Measurements from ENCODE around the gene CSMD2.
A peak's percentile ranks its signal among the peaks of the same experiment; 100 is the strongest.

Gene CSMD2

GRCh38 chr1:33501774-33502173 lies 663.3 kb downstream of the CSMD2 start:
- Histone ChIP-seq H3K36me3 (ENCODE audit: control insufficient read depth, insufficient read depth, low read length) (no peaks in the 10 kb centered on the region), H3K27me3 (ENCODE audit: control insufficient read depth, insufficient read depth, low read length) (no peaks in the 10 kb centered on the region), H3K4me1 (ENCODE audit: control insufficient read depth, insufficient read depth, low read length) (no peaks in the 10 kb centered on the region), H3K9ac (ENCODE audit: low read length) (no peak overlapping the region), H3K4me3 (ENCODE audit: low read length) (no peak overlapping the region), H3K27ac (ENCODE audit: low read depth, low read length) (no peak overlapping the region)

GRCh38 chr1:33501309-33501708 lies 663.7 kb downstream of the CSMD2 start:
- H3K36me3 ChIP-seq (ENCODE audit: control insufficient read depth, insufficient read depth, low read length) = no peaks in the 10 kb centered on the region
- H3K4me3 ChIP-seq (ENCODE audit: low read length) = no peak overlapping the region
- H3K27ac ChIP-seq (ENCODE audit: low read depth, low read length) = no peak overlapping the region
- no peak overlapping the region for H3K9ac ChIP-seq (ENCODE audit: low read length)
- no peaks in the 10 kb centered on the region for H3K4me1 ChIP-seq (ENCODE audit: control insufficient read depth, insufficient read depth, low read length)
- no peaks in the 10 kb centered on the region for H3K27me3 ChIP-seq (ENCODE audit: control insufficient read depth, insufficient read depth, low read length)

- Histone ChIP-seq H3K4me3 (ENCODE audit: low read length) (no peak overlapping the region), H3K4me1 (ENCODE audit: control insufficient read depth, insufficient read depth, low read length) (no peaks in the 10 kb centered on the region), H3K27ac (ENCODE audit: low read depth, low read length) (no peak overlapping the region), H3K36me3 (ENCODE audit: control insufficient read depth, insufficient read depth, low read length) (no peaks in the 10 kb centered on the region), H3K9ac (ENCODE audit: low read length) (no peak overlapping the region), H3K27me3 (ENCODE audit: control insufficient read depth, insufficient read depth, low read length) (no peaks in the 10 kb centered on the region)
Measured at GRCh38 chr1:33500547-33500946, 664.5 kb downstream of the CSMD2 start.

GRCh38 chr1:33497410-33497809 lies 667.6 kb downstream of the CSMD2 start:
- Histone ChIP-seq H3K4me3 (ENCODE audit: low read length) (no peak overlapping the region), H3K9ac (ENCODE audit: low read length) (no peak overlapping the region), H3K27ac (ENCODE audit: low read depth, low read length) (no peak overlapping the region), H3K36me3 (ENCODE audit: control insufficient read depth, insufficient read depth, low read length) (peaks cover 19% of the 10 kb centered on the region), H3K4me1 (ENCODE audit: control insufficient read depth, insufficient read depth, low read length) (no peaks in the 10 kb centered on the region), H3K27me3 (ENCODE audit: control insufficient read depth, insufficient read depth, low read length) (no peaks in the 10 kb centered on the region)

GRCh38 chr1:33494929-33495328 lies 670.1 kb downstream of the CSMD2 start:
- H3K36me3 ChIP-seq (ENCODE audit: control insufficient read depth, insufficient read depth, low read length) = peaks cover 35% of the 10 kb centered on the region
- no peak overlapping the region for H3K27ac ChIP-seq (ENCODE audit: low read depth, low read length)
- no peak overlapping the region for H3K4me3 ChIP-seq (ENCODE audit: low read length)
- H3K27me3 ChIP-seq (ENCODE audit: control insufficient read depth, insufficient read depth, low read length) = no peaks in the 10 kb centered on the region
- H3K9ac ChIP-seq (ENCODE audit: low read length) = no peak overlapping the region
- H3K4me1 ChIP-seq (ENCODE audit: control insufficient read depth, insufficient read depth, low read length) = no peaks in the 10 kb centered on the region

GRCh38 chr1:33488624-33489023 lies 676.4 kb downstream of the CSMD2 start:
- Histone ChIP-seq H3K27me3 (ENCODE audit: control insufficient read depth, insufficient read depth, low read length) (no peaks in the 10 kb centered on the region), H3K36me3 (ENCODE audit: control insufficient read depth, insufficient read depth, low read length) (peaks cover 34% of the 10 kb centered on the region), H3K4me3 (ENCODE audit: low read length) (no peak overlapping the region), H3K27ac (ENCODE audit: low read depth, low read length) (no peak overlapping the region), H3K9ac (ENCODE audit: low read length) (no peak overlapping the region), H3K4me1 (ENCODE audit: control insufficient read depth, insufficient read depth, low read length) (no peaks in the 10 kb centered on the region)

- H3K36me3 ChIP-seq (ENCODE audit: control insufficient read depth, insufficient read depth, low read length) = peaks cover 10% of the 10 kb centered on the region
- H3K9ac ChIP-seq (ENCODE audit: low read length) = no peak overlapping the region
- no peaks in the 10 kb centered on the region for H3K4me1 ChIP-seq (ENCODE audit: control insufficient read depth, insufficient read depth, low read length)
- no peak overlapping the region for H3K4me3 ChIP-seq (ENCODE audit: low read length)
- no peak overlapping the region for H3K27ac ChIP-seq (ENCODE audit: low read depth, low read length)
- no peaks in the 10 kb centered on the region for H3K27me3 ChIP-seq (ENCODE audit: control insufficient read depth, insufficient read depth, low read length)
Measured at GRCh38 chr1:33482412-33482811, 682.6 kb downstream of the CSMD2 start.

GRCh38 chr1:33477451-33477850 lies 687.6 kb downstream of the CSMD2 start:
- H3K27me3 ChIP-seq (ENCODE audit: control insufficient read depth, insufficient read depth, low read length) = no peaks in the 10 kb centered on the region
- H3K4me1 ChIP-seq (ENCODE audit: control insufficient read depth, insufficient read depth, low read length) = peaks cover 5% of the 10 kb centered on the region
- H3K36me3 ChIP-seq (ENCODE audit: control insufficient read depth, insufficient read depth, low read length) = peaks cover 7% of the 10 kb centered on the region
- H3K27ac ChIP-seq (ENCODE audit: low read depth, low read length) = no peak overlapping the region
- H3K4me3 ChIP-seq (ENCODE audit: low read length) = no peak overlapping the region
- no peak overlapping the region for H3K9ac ChIP-seq (ENCODE audit: low read length)

GRCh38 chr1:33473900-33474299 lies 691.1 kb downstream of the CSMD2 start:
- H3K27ac ChIP-seq (ENCODE audit: low read depth, low read length) = no peak overlapping the region

GRCh38 chr1:33472269-33472980 lies 692.6 kb downstream of the CSMD2 start, which contains the start of gene ZSCAN20:
Gene ZSCAN20 (plus strand): TSS chr1:33472645. CDS start chr1:33479289, 6,644 bp downstream.
- Histone ChIP-seq H3K9ac (ENCODE audit: low read length) (peak within 1 kb of the TSS; percentile 42), H3K27ac (ENCODE audit: low read depth, low read length) (peak within 1 kb of the TSS; percentile 80), H3K4me3 (ENCODE audit: low read length) (peak within 1 kb of the TSS; percentile 80), H3K27me3 (ENCODE audit: control insufficient read depth, insufficient read depth, low read length) (no peaks in the 10 kb centered on the region), H3K36me3 (ENCODE audit: control insufficient read depth, insufficient read depth, low read length) (no peaks in the 10 kb centered on the region), H3K4me1 (ENCODE audit: control insufficient read depth, insufficient read depth, low read length) (peaks cover 11% of the 10 kb centered on the region)

More at GRCh38 chr1:33473900-33474299, 691.1 kb downstream of the CSMD2 start:
- no peak overlapping the region for H3K4me3 ChIP-seq (ENCODE audit: low read length)
- no peak overlapping the region for H3K9ac ChIP-seq (ENCODE audit: low read length)
- no peaks in the 10 kb centered on the region for H3K27me3 ChIP-seq (ENCODE audit: control insufficient read depth, insufficient read depth, low read length)
- no peaks in the 10 kb centered on the region for H3K36me3 ChIP-seq (ENCODE audit: control insufficient read depth, insufficient read depth, low read length)
- H3K4me1 ChIP-seq (ENCODE audit: control insufficient read depth, insufficient read depth, low read length) = peaks cover 8% of the 10 kb centered on the region

- Histone ChIP-seq H3K4me3 (ENCODE audit: low read length) (no peak overlapping the region), H3K9ac (ENCODE audit: low read length) (no peak overlapping the region), H3K27me3 (ENCODE audit: control insufficient read depth, insufficient read depth, low read length) (no peaks in the 10 kb centered on the region), H3K4me1 (ENCODE audit: control insufficient read depth, insufficient read depth, low read length) (peaks cover 11% of the 10 kb centered on the region), H3K36me3 (ENCODE audit: control insufficient read depth, insufficient read depth, low read length) (no peaks in the 10 kb centered on the region), H3K27ac (ENCODE audit: low read depth, low read length) (peak overlapping the region; percentile 80)
Measured at GRCh38 chr1:33471416-33471815, 693.6 kb downstream of the CSMD2 start.

- no peaks in the 10 kb centered on the region for H3K27me3 ChIP-seq (ENCODE audit: control insufficient read depth, insufficient read depth, low read length)
- H3K9ac ChIP-seq (ENCODE audit: low read length) = no peak overlapping the region
- peaks cover 11% of the 10 kb centered on the region for H3K4me1 ChIP-seq (ENCODE audit: control insufficient read depth, insufficient read depth, low read length)
- H3K4me3 ChIP-seq (ENCODE audit: low read length) = no peak overlapping the region
- H3K27ac ChIP-seq (ENCODE audit: low read depth, low read length) = peak overlapping the region; percentile 80
- H3K36me3 ChIP-seq (ENCODE audit: control insufficient read depth, insufficient read depth, low read length) = no peaks in the 10 kb centered on the region
Measured at GRCh38 chr1:33470495-33471012, 694.5 kb downstream of the CSMD2 start.

GRCh38 chr1:33469691-33470090 lies 695.3 kb downstream of the CSMD2 start:
- H3K27me3 ChIP-seq (ENCODE audit: control insufficient read depth, insufficient read depth, low read length) = no peaks in the 10 kb centered on the region
- H3K4me1 ChIP-seq (ENCODE audit: control insufficient read depth, insufficient read depth, low read length) = peaks cover 11% of the 10 kb centered on the region
- no peak overlapping the region for H3K4me3 ChIP-seq (ENCODE audit: low read length)
- H3K9ac ChIP-seq (ENCODE audit: low read length) = no peak overlapping the region
- no peaks in the 10 kb centered on the region for H3K36me3 ChIP-seq (ENCODE audit: control insufficient read depth, insufficient read depth, low read length)
- peak overlapping the region; percentile 69 for H3K27ac ChIP-seq (ENCODE audit: low read depth, low read length)
